Muscle layer of duodenum (tissue), 2 donors: Measurements from ENCODE around the gene ZNF491.
"Not testable (repeated sequence)": the region's sequence is repeated elsewhere in the genome, so short reads cannot be mapped to it uniquely, and the experiment has no call there.

ENCODE experiments used
- H3K27ac ChIP-seq: one replicate; pipeline ENCODE4 v1.7.0; 2013; ENCODE audit warnings: mild to moderate bottlenecking, low read length
- H3K27me3 ChIP-seq: one replicate; pipeline ENCODE4 v1.7.0; 2013; ENCODE audit warnings: low read depth, mild to moderate bottlenecking, control low read depth, low read length
- H3K36me3 ChIP-seq, 2 donors: one replicate each; pipeline ENCODE4 v1.7.0; 2013; ENCODE audit warnings: low read length in 2 of 2, control low read depth in 1 of 2, mild to moderate bottlenecking in 1 of 2; ENCODE audit not compliant: insufficient read depth in 2 of 2, control insufficient read depth in 1 of 2
- H3K4me1 ChIP-seq, 2 donors: one replicate each; pipeline ENCODE4 v1.7.0; 2013; ENCODE audit warnings: low read length in 2 of 2, mild to moderate bottlenecking in 2 of 2, control low read depth in 1 of 2, moderate library complexity in 1 of 2; ENCODE audit not compliant: insufficient read depth in 2 of 2, control insufficient read depth in 1 of 2
- H3K4me3 ChIP-seq, 2 donors: one replicate each; pipeline ENCODE4 v1.7.0; 2013; ENCODE audit warnings: low read length in 2 of 2, low read depth in 1 of 2, mild to moderate bottlenecking in 1 of 2
- H3K9me3 ChIP-seq, 2 donors: one replicate each; pipeline ENCODE4 v1.7.0; 2013; ENCODE audit warnings: low read length in 2 of 2, control low read depth in 1 of 2, mild to moderate bottlenecking in 1 of 2; ENCODE audit not compliant: control insufficient read depth in 1 of 2
- donor health status: healthy.

Gene ZNF491

GRCh38 chr19:11807099-11807380 lies 8.7 kb downstream of the ZNF491 start:
- peak overlapping the region in 1 of 2 donors; percentile 41 for H3K4me3 ChIP-seq
- H3K27ac ChIP-seq, result no peak overlapping the region
- no peaks in the 10 kb centered on the region for H3K27me3 ChIP-seq
- H3K9me3 ChIP-seq, result peaks cover 14 to 26% of the 10 kb centered on the region in 2 donors
- H3K4me1 ChIP-seq, result no peaks in the 10 kb centered on the region
- H3K36me3 ChIP-seq, result peaks cover 5 to 28% of the 10 kb centered on the region in 2 donors

GRCh38 chr19:11813703-11814028 lies 15.3 kb downstream of the ZNF491 start:
- Histone ChIP-seq H3K4me1 (peaks cover 0 to 7% of the 10 kb centered on the region in 2 donors), H3K27me3 (no peaks in the 10 kb centered on the region), H3K36me3 (no peaks in the 10 kb centered on the region), H3K27ac (no peak overlapping the region), H3K9me3 (no peaks in the 10 kb centered on the region), H3K4me3 (peak overlapping the region; percentile 63 to 92)

GRCh38 chr19:11814029-11814699 lies 15.8 kb downstream of the ZNF491 start, which contains the start of gene ZNF440:
Gene ZNF440, plus strand, starts transcription at chr19:11814273. Its CDS starts 175 bp downstream, at chr19:11814448.
- peak within 1 kb of the TSS; percentile 75 for H3K27ac ChIP-seq
- H3K4me1 ChIP-seq, result peaks cover 0 to 7% of the 10 kb centered on the region in 2 donors
- H3K4me3 ChIP-seq, result peak within 1 kb of the TSS; percentile 63 to 92
- no peaks in the 10 kb centered on the region for H3K27me3 ChIP-seq
- no peaks in the 10 kb centered on the region for H3K9me3 ChIP-seq
- H3K36me3 ChIP-seq, result no peaks in the 10 kb centered on the region

- peak overlapping the region; percentile 75 for H3K27ac ChIP-seq
- H3K4me3 ChIP-seq, result peak overlapping the region; percentile 63 to 92
- no peaks in the 10 kb centered on the region for H3K36me3 ChIP-seq
- H3K9me3 ChIP-seq, result no peaks in the 10 kb centered on the region
- H3K4me1 ChIP-seq, result peaks cover 0 to 7% of the 10 kb centered on the region in 2 donors
- H3K27me3 ChIP-seq, result no peaks in the 10 kb centered on the region
Observed at GRCh38 chr19:11814700-11815035, 16.3 kb downstream of the ZNF491 start.

GRCh38 chr19:11821474-11822109 lies 23.3 kb downstream of the ZNF491 start:
- peaks cover 0 to 10% of the 10 kb centered on the region in 2 donors for H3K36me3 ChIP-seq
- no peaks in the 10 kb centered on the region for H3K9me3 ChIP-seq
- no peaks in the 10 kb centered on the region for H3K4me1 ChIP-seq
- no peaks in the 10 kb centered on the region for H3K27me3 ChIP-seq
- H3K4me3 ChIP-seq, result no peak overlapping the region
- no peak overlapping the region for H3K27ac ChIP-seq

GRCh38 chr19:11828957-11829876 lies 30.9 kb downstream of the ZNF491 start:
- H3K4me3 ChIP-seq, result peak overlapping the region in 1 of 2 donors; percentile 17
- H3K9me3 ChIP-seq, result peaks cover 21 to 31% of the 10 kb centered on the region in 2 donors
- H3K27ac ChIP-seq, H3K27me3 ChIP-seq, H3K4me1 ChIP-seq: not testable (repeated sequence)
- peaks cover 24 to 51% of the 10 kb centered on the region in 2 donors for H3K36me3 ChIP-seq

GRCh38 chr19:11832253-11832912 lies 34.1 kb downstream of the ZNF491 start:
- Histone ChIP-seq H3K4me1 (no peaks in the 10 kb centered on the region), H3K4me3 (peak overlapping the region; percentile 21 to 39), H3K27me3 (no peaks in the 10 kb centered on the region), H3K27ac (no peak overlapping the region), H3K9me3 (peaks cover 21 to 37% of the 10 kb centered on the region in 2 donors), H3K36me3 (peaks cover 24 to 51% of the 10 kb centered on the region in 2 donors)

GRCh38 chr19:11833541-11833940 lies 35.2 kb downstream of the ZNF491 start:
- Histone ChIP-seq H3K27ac (no peak overlapping the region), H3K4me3 (peak overlapping the region in 1 of 2 donors; percentile 39), H3K36me3 (peaks cover 24 to 45% of the 10 kb centered on the region in 2 donors), H3K9me3 (peaks cover 21 to 37% of the 10 kb centered on the region in 2 donors), H3K4me1 (no peaks in the 10 kb centered on the region), H3K27me3 (no peaks in the 10 kb centered on the region)

GRCh38 chr19:11835626-11836066 lies 37.3 kb downstream of the ZNF491 start:
- not testable (repeated sequence) for H3K27me3 ChIP-seq, H3K4me3 ChIP-seq, H3K4me1 ChIP-seq, H3K27ac ChIP-seq
- Histone ChIP-seq H3K36me3 (peaks cover 24 to 30% of the 10 kb centered on the region in 2 donors), H3K9me3 (peaks cover 17 to 35% of the 10 kb centered on the region in 2 donors)

- Histone ChIP-seq H3K4me1 (peaks cover 0 to 3% of the 10 kb centered on the region in 2 donors), H3K36me3 (no peaks in the 10 kb centered on the region), H3K27ac (no peak overlapping the region), H3K4me3 (no peak overlapping the region), H3K9me3 (no peaks in the 10 kb centered on the region), H3K27me3 (no peaks in the 10 kb centered on the region)
Observed at GRCh38 chr19:11843722-11844121, 45.4 kb downstream of the ZNF491 start.

- not testable (repeated sequence) for H3K36me3 ChIP-seq, H3K27ac ChIP-seq, H3K4me3 ChIP-seq, H3K27me3 ChIP-seq, H3K9me3 ChIP-seq
- H3K4me1 ChIP-seq, result peaks cover 0 to 11% of the 10 kb centered on the region in 2 donors
Observed at GRCh38 chr19:11847615-11848014, 49.3 kb downstream of the ZNF491 start.
